GM19239 (cell line): Measurements from ENCODE around the gene CST8.

Source experiments
- DNase-seq: peaks from one replicate; pipeline ENCODE4 v3.0.0; 2011; ENCODE audit warnings: low spot score; ENCODE audit not compliant: insufficient read length
- FAIRE-seq: peaks from 2 replicates; lab custom pipeline; 2011; peaks lifted over from hg19 to GRCh38; lab: Jason Lieb, UNC

CST8 gene

GRCh38 chr20:23515250-23515939 lies 24.5 kb downstream of the CST8 start:
- DNase-seq, result no peak
- no peak for FAIRE-seq

GRCh38 chr20:23517719-23518118 lies 26.8 kb downstream of the CST8 start:
- no peak for FAIRE-seq
- DNase-seq, result no peak

GRCh38 chr20:23519556-23519955 lies 28.6 kb downstream of the CST8 start:
- FAIRE-seq (no peak), DNase-seq (no peak)

- no peak for FAIRE-seq
Observed at GRCh38 chr20:23520185-23520584, 29.3 kb downstream of the CST8 start.

GRCh38 chr20:23524146-23524545 lies 33.2 kb downstream of the CST8 start:
- DNase-seq (no peak), FAIRE-seq (no peak)

More at GRCh38 chr20:23520185-23520584, 29.3 kb downstream of the CST8 start:
- DNase-seq, result no peak

- no peak for DNase-seq
- FAIRE-seq, result no peak
Observed at GRCh38 chr20:23526850-23527249, 35.9 kb downstream of the CST8 start.

GRCh38 chr20:23528867-23529431 lies 38.0 kb downstream of the CST8 start:
- FAIRE-seq, result no peak
- no peak for DNase-seq

- DNase-seq (no peak), FAIRE-seq (no peak)
Observed at GRCh38 chr20:23530937-23531567, 40.1 kb downstream of the CST8 start.

- DNase-seq (no peak), FAIRE-seq (no peak)
Observed at GRCh38 chr20:23532533-23532932, 41.6 kb downstream of the CST8 start.

- DNase-seq, result no peak
- FAIRE-seq, result no peak
Observed at GRCh38 chr20:23533161-23533560, 42.2 kb downstream of the CST8 start.

GRCh38 chr20:23534801-23535593 lies 44.1 kb downstream of the CST8 start:
- DNase-seq (no peak), FAIRE-seq (no peak)

GRCh38 chr20:23536328-23536974 lies 45.5 kb downstream of the CST8 start:
- DNase-seq (no peak), FAIRE-seq (no peak)

- FAIRE-seq (no peak), DNase-seq (no peak)
Observed at GRCh38 chr20:23537030-23537429, 46.1 kb downstream of the CST8 start.

GRCh38 chr20:23540624-23541023 lies 49.7 kb downstream of the CST8 start:
- DNase-seq, result no peak
- FAIRE-seq, result no peak

GRCh38 chr20:23541330-23541729 lies 50.4 kb downstream of the CST8 start:
- DNase-seq (no peak), FAIRE-seq (no peak)

- DNase-seq (no peak), FAIRE-seq (no peak)
Observed at GRCh38 chr20:23541776-23542175, 50.9 kb downstream of the CST8 start.

- DNase-seq (no peak), FAIRE-seq (no peak)
Observed at GRCh38 chr20:23542801-23543200, 51.9 kb downstream of the CST8 start.

GRCh38 chr20:23544133-23544532 lies 53.2 kb downstream of the CST8 start:
- DNase-seq (no peak), FAIRE-seq (no peak)
